NK-92 (cell line): ENCODE data around the gene CTNNBIP1.

ENCODE experiments used
- DNase-seq: peaks from one replicate; lab custom pipeline; 2025; ENCODE audit not compliant: unreplicated experiment; lab: John Stamatoyannopoulos, UW

The CTNNBIP1 gene

GRCh38 chr1:9905010-9905409, 5.1 kb downstream of the CTNNBIP1 start:
- no peak for DNase-seq

GRCh38 chr1:9904596-9904995, 5.5 kb downstream of the CTNNBIP1 start:
- DNase-seq = no peak

GRCh38 chr1:9903801-9904527, 6.1 kb downstream of the CTNNBIP1 start:
- no peak for DNase-seq

GRCh38 chr1:9902060-9902452, 8.0 kb downstream of the CTNNBIP1 start:
- DNase-seq = no peak

GRCh38 chr1:9901148-9902059, 8.7 kb downstream of the CTNNBIP1 start:
- DNase-seq = no peak

- no peak for DNase-seq
These were observed 9.7 kb downstream of the CTNNBIP1 start for GRCh38 chr1:9900142-9901043.

- DNase-seq = no peak
These were observed 16.0 kb downstream of the CTNNBIP1 start for GRCh38 chr1:9894115-9894514.

GRCh38 chr1:9892563-9893528, 17.2 kb downstream of the CTNNBIP1 start:
- no peak for DNase-seq

GRCh38 chr1:9891207-9891606, 18.9 kb downstream of the CTNNBIP1 start:
- DNase-seq = no peak

GRCh38 chr1:9890224-9890731, 19.8 kb downstream of the CTNNBIP1 start:
- no peak for DNase-seq

GRCh38 chr1:9889411-9889810, 20.7 kb downstream of the CTNNBIP1 start:
- no peak for DNase-seq

- no peak for DNase-seq
These were observed 21.2 kb downstream of the CTNNBIP1 start for GRCh38 chr1:9888886-9889285.

GRCh38 chr1:9887070-9887469, 23.0 kb downstream of the CTNNBIP1 start:
- DNase-seq = no peak

GRCh38 chr1:9886092-9886742, 23.9 kb downstream of the CTNNBIP1 start:
- DNase-seq = no peak

- no peak for DNase-seq
These were observed 25.3 kb downstream of the CTNNBIP1 start for GRCh38 chr1:9884805-9885204.

GRCh38 chr1:9883585-9884449, 26.3 kb downstream of the CTNNBIP1 start:
- no peak for DNase-seq

- DNase-seq = no peak
These were observed 27.1 kb downstream of the CTNNBIP1 start for GRCh38 chr1:9882945-9883303.

- no peak for DNase-seq
These were observed 27.6 kb downstream of the CTNNBIP1 start for GRCh38 chr1:9882296-9882944.
